ENCODE measurements around the gene ARPC2. TPM values are rescaled to one million over a fixed set of nuclear protein-coding genes. Genes with fewer than 3 reads are reported as not detected.

ARPC2 gene
- total and polyA plus RNA-seq, 2 of the 13 experiments (the other 11 are each of a cell fraction or from before 2014, with no cell fraction given) = 168 to 303 TPM

DNA sequence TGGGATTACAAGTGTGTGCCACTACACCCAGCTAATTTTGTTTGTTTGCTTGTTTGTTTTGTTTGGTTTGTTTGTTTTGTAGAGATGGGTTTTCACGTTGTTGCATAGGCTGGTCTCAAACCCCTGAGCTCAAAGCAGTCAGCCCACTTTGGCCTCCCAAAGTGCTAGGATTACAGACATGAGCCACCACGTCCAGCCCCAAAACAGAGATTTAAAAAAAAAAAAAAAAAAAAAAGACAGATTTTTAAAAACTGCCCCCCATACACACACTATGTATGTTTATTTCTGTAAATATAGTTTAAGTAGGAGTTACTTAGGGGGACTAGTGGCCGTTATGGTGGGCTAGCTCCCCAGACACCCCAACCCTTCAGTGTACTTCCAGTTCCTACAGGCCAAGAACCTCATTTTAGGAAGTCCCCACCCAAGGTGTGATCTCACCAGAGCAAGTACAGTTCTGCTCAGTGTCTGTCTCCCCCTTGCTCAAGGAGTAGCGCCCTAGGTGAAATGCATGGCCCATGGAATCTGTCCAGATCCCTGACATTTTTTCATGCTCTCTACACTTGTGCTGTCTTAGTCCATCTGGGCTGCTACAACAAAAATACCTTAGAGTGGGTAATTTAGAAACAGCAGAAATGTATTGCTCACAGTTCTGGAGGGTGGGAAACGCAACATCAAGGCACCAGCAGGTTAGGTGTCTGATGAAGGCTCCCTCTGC, 76.9 kb downstream of the ARPC2 start (continued):
- TF ChIP-seq, protein P1, sequence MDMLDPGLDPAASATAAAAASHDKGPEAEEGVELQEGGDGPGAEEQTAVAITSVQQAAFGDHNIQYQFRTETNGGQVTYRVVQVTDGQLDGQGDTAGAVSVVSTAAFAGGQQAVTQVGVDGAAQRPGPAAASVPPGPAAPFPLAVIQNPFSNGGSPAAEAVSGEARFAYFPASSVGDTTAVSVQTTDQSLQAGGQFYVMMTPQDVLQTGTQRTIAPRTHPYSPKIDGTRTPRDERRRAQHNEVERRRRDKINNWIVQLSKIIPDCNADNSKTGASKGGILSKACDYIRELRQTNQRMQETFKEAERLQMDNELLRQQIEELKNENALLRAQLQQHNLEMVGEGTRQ (IDR thresholded peaks at IDR 0.05; ENCODE audit: low read depth, low read length) = no peak
- TF ChIP-seq, protein P1 (CRISPR knock-in tag; IDR thresholded peaks at IDR 0.05; ENCODE audit: borderline replicate concordance) = no peak
- TF ChIP-seq KLF16 (CRISPR knock-in tag; IDR thresholded peaks at IDR 0.05) = no peak
- no peak for TF ChIP-seq SP140L (CRISPR knock-in tag; IDR thresholded peaks at IDR 0.05; ENCODE audit: borderline replicate concordance)
- TF ChIP-seq IKZF1 (IDR thresholded peaks at IDR 0.05) = no peak
- 0 out of 2 replicates have a peak, but pooled peaks have one; percentile 3 for TF ChIP-seq ZNF777 (CRISPR knock-in tag; IDR thresholded peaks at IDR 0.05)
- TF ChIP-seq TARDBP (CRISPR knock-in tag; IDR thresholded peaks at IDR 0.05) = no peak
- TF ChIP-seq, protein P2, sequence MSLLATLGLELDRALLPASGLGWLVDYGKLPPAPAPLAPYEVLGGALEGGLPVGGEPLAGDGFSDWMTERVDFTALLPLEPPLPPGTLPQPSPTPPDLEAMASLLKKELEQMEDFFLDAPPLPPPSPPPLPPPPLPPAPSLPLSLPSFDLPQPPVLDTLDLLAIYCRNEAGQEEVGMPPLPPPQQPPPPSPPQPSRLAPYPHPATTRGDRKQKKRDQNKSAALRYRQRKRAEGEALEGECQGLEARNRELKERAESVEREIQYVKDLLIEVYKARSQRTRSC (CRISPR knock-in tag; IDR thresholded peaks at IDR 0.05; ENCODE audit: low read depth) = no peak
- TF ChIP-seq YEATS2 (CRISPR knock-in tag; IDR thresholded peaks at IDR 0.05; ENCODE audit: borderline replicate concordance) = no peak
- TF ChIP-seq MED13 (CRISPR knock-in tag; IDR thresholded peaks at IDR 0.05) = no peak; the same call in 1 of the 2 replicates
- TF ChIP-seq, protein P3, sequence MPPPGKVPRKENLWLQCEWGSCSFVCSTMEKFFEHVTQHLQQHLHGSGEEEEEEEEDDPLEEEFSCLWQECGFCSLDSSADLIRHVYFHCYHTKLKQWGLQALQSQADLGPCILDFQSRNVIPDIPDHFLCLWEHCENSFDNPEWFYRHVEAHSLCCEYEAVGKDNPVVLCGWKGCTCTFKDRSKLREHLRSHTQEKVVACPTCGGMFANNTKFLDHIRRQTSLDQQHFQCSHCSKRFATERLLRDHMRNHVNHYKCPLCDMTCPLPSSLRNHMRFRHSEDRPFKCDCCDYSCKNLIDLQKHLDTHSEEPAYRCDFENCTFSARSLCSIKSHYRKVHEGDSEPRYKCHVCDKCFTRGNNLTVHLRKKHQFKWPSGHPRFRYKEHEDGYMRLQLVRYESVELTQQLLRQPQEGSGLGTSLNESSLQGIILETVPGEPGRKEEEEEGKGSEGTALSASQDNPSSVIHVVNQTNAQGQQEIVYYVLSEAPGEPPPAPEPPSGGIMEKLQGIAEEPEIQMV (CRISPR knock-in tag; IDR thresholded peaks at IDR 0.05; ENCODE audit: low read depth) = 0 out of 2 replicates have a peak, but pooled peaks have one; percentile 9
- no peak for TF ChIP-seq ZBTB21 (CRISPR knock-in tag; IDR thresholded peaks at IDR 0.05)
- TF ChIP-seq, protein P4, sequence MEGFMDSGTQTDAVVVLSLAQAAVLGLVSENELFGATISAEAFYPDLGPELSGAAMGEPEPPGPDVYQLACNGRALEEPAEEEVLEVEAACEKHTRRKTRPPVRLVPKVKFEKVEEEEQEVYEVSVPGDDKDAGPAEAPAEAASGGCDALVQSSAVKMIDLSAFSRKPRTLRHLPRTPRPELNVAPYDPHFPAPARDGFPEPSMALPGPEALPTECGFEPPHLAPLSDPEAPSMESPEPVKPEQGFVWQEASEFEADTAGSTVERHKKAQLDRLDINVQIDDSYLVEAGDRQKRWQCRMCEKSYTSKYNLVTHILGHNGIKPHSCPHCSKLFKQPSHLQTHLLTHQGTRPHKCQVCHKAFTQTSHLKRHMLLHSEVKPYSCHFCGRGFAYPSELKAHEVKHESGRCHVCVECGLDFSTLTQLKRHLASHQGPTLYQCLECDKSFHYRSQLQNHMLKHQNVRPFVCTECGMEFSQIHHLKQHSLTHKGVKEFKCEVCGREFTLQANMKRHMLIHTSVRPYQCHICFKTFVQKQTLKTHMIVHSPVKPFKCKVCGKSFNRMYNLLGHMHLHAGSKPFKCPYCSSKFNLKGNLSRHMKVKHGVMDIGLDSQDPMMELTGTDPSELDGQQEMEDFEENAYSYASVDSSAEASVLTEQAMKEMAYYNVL (CRISPR knock-in tag; IDR thresholded peaks at IDR 0.05; ENCODE audit: borderline replicate concordance) = no peak
- TF ChIP-seq TAF15 (IDR thresholded peaks at IDR 0.05; ENCODE audit: low read depth, low read length, poor library complexity, severe bottlenecking) = no peak
- TF ChIP-seq ZNF550 (CRISPR knock-in tag; IDR thresholded peaks at IDR 0.05; ENCODE audit: borderline replicate concordance) = no peak
- TF ChIP-seq NR2F6 (IDR thresholded peaks at IDR 0.05) = no peak
- no peak for TF ChIP-seq NR2F6 (CRISPR knock-in tag; IDR thresholded peaks at IDR 0.05)
- 0 out of 2 replicates have a peak, but pooled peaks have one; percentile 5 for TF ChIP-seq KDM4B (CRISPR knock-in tag; IDR thresholded peaks at IDR 0.05)
- no peak for TF ChIP-seq ZNF205 (CRISPR knock-in tag; IDR thresholded peaks at IDR 0.05)
- TF ChIP-seq ZNF431 (CRISPR knock-in tag; IDR thresholded peaks at IDR 0.05; ENCODE audit: borderline replicate concordance, low read depth) = no peak
- no peak for TF ChIP-seq NCOA2 (CRISPR knock-in tag; IDR thresholded peaks at IDR 0.05)
- no peak for TF ChIP-seq SRSF9 (IDR thresholded peaks at IDR 0.05; ENCODE audit: borderline replicate concordance, insufficient read depth, low read depth, low read length, poor library complexity, severe bottlenecking)
- no peak for TF ChIP-seq MLLT10 (CRISPR knock-in tag; IDR thresholded peaks at IDR 0.05)
